PC-3 (cell line): ENCODE results near the gene ERAP2. TPM values are rescaled to one million over a fixed set of nuclear protein-coding genes. Genes with fewer than 3 reads are reported as not detected.

ENCODE experiments used
- ATAC-seq: fragments of 200-7000 bp; cut with Tn5 transposase; 2 replicates; pipeline ENCODE4 v1.9.1; 2020; ENCODE audit warnings: mild to moderate bottlenecking, moderate library complexity
- BruUV-seq: library from RNA; stranded (reverse); fragments of 400-500 nt; replicated peaks from 2 replicates; lab custom pipeline; 2021; lab: Mats Ljungman, UMichigan
- CTCF ChIA-PET: fragments of 300-600 bp; sonication (Branson Sonifier 250); formaldehyde crosslinking; loops from one replicate; lab custom pipeline; 2022; ENCODE audit warnings: antibody characterized with exemption; lab: Charles Lee
- POLR2A ChIA-PET: fragments of 300-600 bp; sonication (Branson Sonifier 250); formaldehyde crosslinking; loops from one replicate; lab custom pipeline; 2022; ENCODE audit warnings: antibody characterized with exemption; ENCODE audit not compliant: unreplicated experiment; lab: Charles Lee
- DNase-seq: peaks from one replicate; pipeline ENCODE4 v3.0.0-alpha.2; 2015
- H2AFZ ChIP-seq: fragments of 300-600 bp; sonication (generic); 2 replicates; pipeline ENCODE4 v1.6.0; 2016; ENCODE audit warnings: antibody characterized with exemption, low read length
- H3F3A ChIP-seq: fragments of 300-600 bp; sonication (generic); one replicate; pipeline ENCODE4 v1.6.0; 2017; ENCODE audit warnings: antibody characterized with exemption, low read length, control low read depth, mild to moderate bottlenecking; ENCODE audit not compliant: unreplicated experiment
- H3K27ac ChIP-seq: fragments of 300-600 bp; sonication (generic); 2 replicates; pipeline ENCODE4 v1.5.1; 2016; ENCODE audit warnings: mild to moderate bottlenecking, low read length
- H3K27me3 ChIP-seq: fragments of 300-600 bp; sonication (generic); 2 replicates; pipeline ENCODE4 v1.6.1; 2016; ENCODE audit warnings: low read length, mixed read lengths
- H3K36me3 ChIP-seq: fragments of 300-600 bp; sonication (generic); 2 replicates; pipeline ENCODE4 v1.6.1; 2016; ENCODE audit warnings: low read depth, mixed run types, low read length, mixed read lengths
- H3K4me1 ChIP-seq: fragments of 300-600 bp; sonication (generic); 2 replicates; pipeline ENCODE4 v1.5.1; 2016; ENCODE audit warnings: low read length; ENCODE audit not compliant: insufficient read depth
- H3K4me2 ChIP-seq: fragments of 300-600 bp; sonication (generic); 2 replicates; pipeline ENCODE4 v1.6.0; 2016; ENCODE audit warnings: low read length
- H3K4me3 ChIP-seq: fragments of 300-600 bp; sonication (generic); 2 replicates; pipeline ENCODE4 v1.5.1; 2016; ENCODE audit warnings: mild to moderate bottlenecking, low read length, mixed read lengths
- H3K79me2 ChIP-seq: fragments of 300-600 bp; sonication (generic); 2 replicates; pipeline ENCODE4 v1.6.1; 2017; ENCODE audit warnings: low read length, mixed read lengths
- H3K9ac ChIP-seq: fragments of 300-600 bp; sonication (generic); 2 replicates; pipeline ENCODE4 v1.6.0; 2016; ENCODE audit warnings: mild to moderate bottlenecking, low read length
- H3K9me2 ChIP-seq: fragments of 300-600 bp; sonication (generic); replicated peaks from 2 replicates; pipeline ENCODE4 v1.6.1; 2016; ENCODE audit warnings: mixed run types, low read length, mixed read lengths
- H3K9me3 ChIP-seq: fragments of 300-600 bp; sonication (generic); 2 replicates; pipeline ENCODE4 v1.6.1; 2016; ENCODE audit warnings: low read length, mixed read lengths
- H4K20me1 ChIP-seq: fragments of 300-600 bp; sonication (generic); 2 replicates; pipeline ENCODE4 v1.6.1; 2016; ENCODE audit warnings: low read length, mixed read lengths
- EZH2 ChIP-seq: fragments of 300-600 bp; sonication (generic); IDR thresholded peaks from one replicate; pipeline ENCODE4 v1.6.1; 2017; ENCODE audit warnings: antibody characterized with exemption, mild to moderate bottlenecking, low read length; ENCODE audit not compliant: unreplicated experiment
- EZH2phosphoT487 ChIP-seq: fragments of 300-600 bp; sonication (generic); IDR thresholded peaks from 2 replicates; pipeline ENCODE4 v1.6.1; 2018; ENCODE audit warnings: mild to moderate bottlenecking, antibody characterized with exemption, low read length, borderline replicate concordance
- intact Hi-C: fragments of 100-400 bp; cut with micrococcal nuclease; formaldehyde crosslinking; loops from 2 replicates; pipeline ENCODE4 v1.9.0; 2023
- total RNA-seq: library from RNA; depleted of rRNA; stranded (reverse); fragments of >200 nt; gene quantifications from 2 replicates; pipeline ENCODE4 v1.2.3, GENCODE V29; 2014
- TF ChIP-seq, protein P1 (sequence below): fragments of 300-600 bp; sonication (generic); conservative IDR thresholded peaks from 2 replicates; pipeline ENCODE4 v1.5.1; 2017; ENCODE audit warnings: antibody characterized with exemption, low read depth, mild to moderate bottlenecking, low read length

ERAP2 gene
- total RNA-seq, 1 experiment from 2014 or later, result 9.6 TPM

DNA sequence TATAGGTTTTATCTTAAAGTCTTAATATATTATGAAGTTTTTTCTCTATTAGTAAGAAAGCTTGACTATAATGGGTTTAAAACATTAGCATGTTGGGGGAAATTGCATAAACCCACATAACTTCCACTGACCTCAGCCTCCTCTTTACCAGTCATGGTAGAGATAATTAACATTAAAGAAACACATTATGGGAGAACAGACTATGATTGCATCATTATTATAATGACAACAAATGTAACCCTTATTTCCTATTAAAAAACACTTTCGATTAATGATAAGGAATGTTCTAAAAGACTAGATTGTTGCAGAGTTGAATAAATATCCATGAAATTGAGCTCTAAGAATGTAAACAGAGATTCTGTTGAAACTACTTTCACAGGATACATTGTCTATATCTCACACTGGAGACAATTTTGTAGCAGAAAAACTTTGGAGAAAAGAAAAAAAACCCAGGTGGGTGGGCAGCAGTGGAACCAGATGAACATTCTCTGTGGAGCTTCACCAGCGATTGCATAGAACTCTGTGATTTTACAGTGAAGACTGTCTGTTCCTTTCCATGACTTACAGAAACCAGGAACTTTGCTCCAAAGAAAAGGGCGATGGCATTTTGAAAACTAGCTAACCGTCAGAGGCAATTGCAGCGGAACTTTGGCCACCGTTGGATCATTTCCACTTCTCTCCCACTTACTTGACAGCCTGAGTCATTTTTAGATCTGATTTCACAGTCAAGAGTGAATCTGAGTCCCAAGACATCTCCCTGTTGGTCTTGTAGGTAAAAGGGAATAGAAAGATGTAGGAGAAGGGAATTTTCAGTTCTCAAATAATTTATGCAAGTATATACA, 21.0 kb upstream of the ERAP2 start:
- no TSS peak for BruUV-seq
- peak overlapping the region; percentile 92 for H3K27ac ChIP-seq

DNA sequence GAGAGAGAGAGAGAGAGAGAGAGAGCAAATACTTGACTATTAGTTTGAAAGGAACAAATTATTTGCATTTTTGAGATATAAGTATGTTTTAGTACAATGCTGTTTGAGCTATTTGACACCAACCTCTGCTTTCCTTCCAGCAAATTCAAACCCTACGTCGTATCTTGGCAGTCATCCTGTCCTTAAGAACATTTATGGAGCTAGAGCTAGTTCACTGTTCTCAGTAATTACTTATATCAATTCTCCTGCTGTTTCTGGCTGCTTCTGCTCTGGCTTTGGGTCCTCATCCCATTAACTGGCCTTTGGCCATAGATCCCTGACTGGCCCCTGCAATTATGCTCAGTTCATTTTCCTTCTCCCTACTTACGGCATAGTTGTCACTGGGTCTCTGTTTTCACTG, 19.9 kb upstream of the ERAP2 start:
- POLR2A ChIA-PET, result interaction anchor here (1.1 kb wide), 1 partner anchor 48 kb away, joined by 5 read pairs; the partner anchor contains the start of gene ERAP1
- H3K9ac ChIP-seq, result no peak overlapping the region
- no peak for DNase-seq
- no TSS peak for BruUV-seq
- peak overlapping the region; percentile 21; the same call in 1 of the 2 replicates for H3K4me2 ChIP-seq
- H3K36me3 ChIP-seq, result no peaks in the 10 kb centered on the region
- H3F3A ChIP-seq, result no peaks in the 10 kb centered on the region
- ATAC-seq, result no peak
- intact Hi-C loops, result loop anchor here (5.0 to 10.0 kb wide), 2 partner anchors 94 to 232 kb away; no protein-coding TSS in a partner anchor
- no peaks in the 10 kb centered on the region for H3K9me3 ChIP-seq
- H3K4me1 ChIP-seq, result peaks cover 62% of the 10 kb centered on the region
- CTCF ChIA-PET, result interaction anchor here (0.6 to 1.0 kb wide), 2 partner anchors 13 to 81 kb away, joined by 3 read pairs; no protein-coding TSS in a partner anchor
- no peaks in the 10 kb centered on the region for H4K20me1 ChIP-seq
- H3K79me2 ChIP-seq, result no peaks in the 10 kb centered on the region
- no peak overlapping the region for H2AFZ ChIP-seq
- TF ChIP-seq EZH2phosphoT487 (no peak), EZH2 (no peak)
- TF ChIP-seq, protein P1, sequence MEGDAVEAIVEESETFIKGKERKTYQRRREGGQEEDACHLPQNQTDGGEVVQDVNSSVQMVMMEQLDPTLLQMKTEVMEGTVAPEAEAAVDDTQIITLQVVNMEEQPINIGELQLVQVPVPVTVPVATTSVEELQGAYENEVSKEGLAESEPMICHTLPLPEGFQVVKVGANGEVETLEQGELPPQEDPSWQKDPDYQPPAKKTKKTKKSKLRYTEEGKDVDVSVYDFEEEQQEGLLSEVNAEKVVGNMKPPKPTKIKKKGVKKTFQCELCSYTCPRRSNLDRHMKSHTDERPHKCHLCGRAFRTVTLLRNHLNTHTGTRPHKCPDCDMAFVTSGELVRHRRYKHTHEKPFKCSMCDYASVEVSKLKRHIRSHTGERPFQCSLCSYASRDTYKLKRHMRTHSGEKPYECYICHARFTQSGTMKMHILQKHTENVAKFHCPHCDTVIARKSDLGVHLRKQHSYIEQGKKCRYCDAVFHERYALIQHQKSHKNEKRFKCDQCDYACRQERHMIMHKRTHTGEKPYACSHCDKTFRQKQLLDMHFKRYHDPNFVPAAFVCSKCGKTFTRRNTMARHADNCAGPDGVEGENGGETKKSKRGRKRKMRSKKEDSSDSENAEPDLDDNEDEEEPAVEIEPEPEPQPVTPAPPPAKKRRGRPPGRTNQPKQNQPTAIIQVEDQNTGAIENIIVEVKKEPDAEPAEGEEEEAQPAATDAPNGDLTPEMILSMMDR, result no peak
- H3K27me3 ChIP-seq, result no peaks in the 10 kb centered on the region
- H3K27ac ChIP-seq, result peak overlapping the region; percentile 39
- no peak overlapping the region for H3K4me3 ChIP-seq
- no peaks in the 10 kb centered on the region for H3K9me2 ChIP-seq

More for the DNA sequence above, 21.0 kb upstream of the ERAP2 start:
- Histone ChIP-seq H3K9me3 (no peaks in the 10 kb centered on the region), H3K4me1 (peaks cover 62% of the 10 kb centered on the region), H3K9ac (peak overlapping the region; percentile 56), H2AFZ (peak overlapping the region; percentile 69), H3K36me3 (no peaks in the 10 kb centered on the region), H3K27me3 (no peaks in the 10 kb centered on the region), H3K79me2 (no peaks in the 10 kb centered on the region), H3K4me3 (peak overlapping the region; percentile 58), H3F3A (no peaks in the 10 kb centered on the region), H3K4me2 (peak overlapping the region; percentile 82), H4K20me1 (no peaks in the 10 kb centered on the region), H3K9me2 (no peaks in the 10 kb centered on the region)
- intact Hi-C loops, result loop anchor here (1.0 to 10.0 kb wide), 4 partner anchors 31 to 230 kb away; no protein-coding TSS in a partner anchor
- TF ChIP-seq, protein P1, result no peak
- TF ChIP-seq EZH2, result no peak
- TF ChIP-seq EZH2phosphoT487, result no peak
- DNase-seq (peak; percentile 94), ATAC-seq (peak; percentile 70)
- ChIA-PET CTCF (interaction anchor here (0.6 to 0.9 kb wide), 2 partner anchors 14 to 519 kb away, joined by 3 to 5 read pairs; no protein-coding TSS in a partner anchor), POLR2A (no interaction called here)
